ENCODE data around the gene SHMT2. TPM values are rescaled to one million over a fixed set of nuclear protein-coding genes. Genes with fewer than 3 reads are reported as not detected.
A peak's percentile ranks its signal among the peaks of the same experiment; 100 is the strongest.

SHMT2 gene
- total RNA-seq, 1 donor from 2014 or later: 126 TPM

DNA sequence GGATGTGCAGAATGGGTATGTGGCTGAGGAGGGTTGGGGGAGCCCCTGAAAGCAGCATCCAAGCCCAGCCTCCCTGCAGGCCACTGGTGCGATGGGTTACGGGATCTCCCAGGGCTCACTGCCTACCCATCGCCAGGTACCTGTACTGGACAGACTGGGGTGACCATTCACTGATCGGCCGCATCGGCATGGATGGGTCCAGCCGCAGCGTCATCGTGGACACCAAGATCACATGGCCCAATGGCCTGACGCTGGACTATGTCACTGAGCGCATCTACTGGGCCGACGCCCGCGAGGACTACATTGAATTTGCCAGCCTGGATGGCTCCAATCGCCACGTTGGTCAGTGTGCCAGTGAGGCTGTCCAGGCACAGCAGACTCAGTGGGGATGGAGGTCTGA lies 31.2 kb upstream of the SHMT2 start:
- no peak for ATAC-seq

DNA sequence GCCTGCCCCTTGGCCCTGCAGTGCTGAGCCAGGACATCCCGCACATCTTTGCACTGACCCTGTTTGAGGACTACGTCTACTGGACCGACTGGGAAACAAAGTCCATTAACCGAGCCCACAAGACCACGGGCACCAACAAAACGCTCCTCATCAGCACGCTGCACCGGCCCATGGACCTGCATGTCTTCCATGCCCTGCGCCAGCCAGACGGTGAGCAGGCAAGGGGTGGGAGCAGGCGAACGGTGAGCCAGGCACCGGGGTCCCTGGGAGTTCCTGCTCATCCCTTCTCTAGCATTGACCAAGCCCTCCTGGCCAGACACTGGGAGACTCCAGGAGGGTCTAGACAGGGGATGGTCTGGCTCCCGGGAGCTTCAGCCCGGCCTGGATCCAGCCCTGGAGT lies 30.3 kb upstream of the SHMT2 start:
- ATAC-seq: no peak

DNA sequence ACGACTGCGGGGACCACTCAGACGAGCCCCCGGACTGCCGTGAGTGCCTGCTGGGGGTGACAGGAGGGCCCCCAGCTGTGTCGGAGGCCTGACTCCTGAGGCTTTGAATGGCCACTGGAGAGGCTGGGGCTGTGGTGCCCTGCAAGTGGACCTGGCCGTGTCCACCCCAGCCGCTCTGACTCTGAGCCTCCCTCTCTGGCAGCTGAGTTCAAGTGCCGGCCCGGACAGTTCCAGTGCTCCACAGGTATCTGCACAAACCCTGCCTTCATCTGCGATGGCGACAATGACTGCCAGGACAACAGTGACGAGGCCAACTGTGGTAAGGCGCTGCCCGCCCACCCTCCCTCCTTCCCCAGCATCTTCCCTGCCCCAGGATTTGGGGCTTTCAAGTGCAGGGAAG lies 29.0 kb upstream of the SHMT2 start:
- no peak for ATAC-seq

DNA sequence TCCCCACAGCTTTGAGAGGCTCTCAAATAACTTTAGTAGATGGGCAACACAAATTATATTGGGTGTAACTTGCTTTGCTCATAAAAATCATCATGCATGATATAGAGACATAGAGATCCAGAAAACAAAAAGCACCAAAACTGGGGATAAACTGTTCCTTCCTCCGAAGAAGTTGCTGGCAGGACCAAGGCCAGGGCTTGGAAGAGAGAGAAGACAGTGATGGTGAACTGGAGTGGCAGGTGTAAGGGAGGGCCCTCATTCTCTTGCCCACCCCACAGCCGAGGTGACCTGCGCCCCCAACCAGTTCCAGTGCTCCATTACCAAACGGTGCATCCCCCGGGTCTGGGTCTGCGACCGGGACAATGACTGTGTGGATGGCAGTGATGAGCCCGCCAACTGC lies 28.3 kb upstream of the SHMT2 start:
- ATAC-seq: no peak

DNA sequence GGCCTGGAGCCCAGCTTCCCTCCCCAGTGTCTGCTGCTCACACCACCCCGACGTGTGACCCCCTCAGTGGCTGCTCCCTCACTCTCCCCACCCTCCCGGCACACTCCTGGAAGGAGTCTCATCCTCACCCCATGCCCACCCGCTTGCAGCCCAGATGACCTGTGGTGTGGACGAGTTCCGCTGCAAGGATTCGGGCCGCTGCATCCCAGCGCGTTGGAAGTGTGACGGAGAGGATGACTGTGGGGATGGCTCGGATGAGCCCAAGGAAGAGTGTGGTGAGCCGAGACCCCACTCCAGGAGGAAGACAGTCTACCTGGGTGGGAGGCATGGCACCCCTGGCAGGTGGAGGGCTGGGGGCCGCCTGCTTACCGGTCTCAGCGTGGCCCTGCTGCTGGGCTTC lies 27.9 kb upstream of the SHMT2 start:
- ATAC-seq: no peak

DNA sequence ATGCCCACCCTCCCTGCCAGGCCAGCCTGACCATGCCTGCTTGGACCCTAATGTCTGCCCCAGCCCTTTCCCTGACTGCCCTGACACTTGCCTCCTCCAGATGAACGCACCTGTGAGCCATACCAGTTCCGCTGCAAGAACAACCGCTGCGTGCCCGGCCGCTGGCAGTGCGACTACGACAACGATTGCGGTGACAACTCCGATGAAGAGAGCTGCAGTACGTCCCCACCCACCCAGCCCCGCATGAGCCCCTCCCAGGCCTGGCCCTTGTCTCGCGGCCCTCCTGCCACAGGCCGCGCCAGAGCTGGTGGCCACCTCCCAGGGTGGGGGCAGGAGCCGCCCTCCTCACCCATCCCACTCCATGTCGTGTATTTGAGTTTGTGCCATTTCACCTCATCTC lies 27.2 kb upstream of the SHMT2 start:
- ATAC-seq: no peak

DNA sequence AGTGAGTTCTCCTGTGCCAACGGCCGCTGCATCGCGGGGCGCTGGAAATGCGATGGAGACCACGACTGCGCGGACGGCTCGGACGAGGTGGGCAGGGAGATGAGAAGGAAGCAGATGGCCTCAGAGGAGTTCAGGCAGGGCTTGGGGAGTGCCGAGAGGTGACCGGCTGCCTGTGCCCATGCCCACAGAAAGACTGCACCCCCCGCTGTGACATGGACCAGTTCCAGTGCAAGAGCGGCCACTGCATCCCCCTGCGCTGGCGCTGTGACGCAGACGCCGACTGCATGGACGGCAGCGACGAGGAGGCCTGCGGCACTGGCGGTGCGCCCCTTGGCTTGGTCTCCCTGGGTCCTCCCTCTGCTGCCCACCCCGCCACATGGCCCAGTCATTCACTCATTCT lies 26.3 kb upstream of the SHMT2 start:
- no peak for ATAC-seq

DNA sequence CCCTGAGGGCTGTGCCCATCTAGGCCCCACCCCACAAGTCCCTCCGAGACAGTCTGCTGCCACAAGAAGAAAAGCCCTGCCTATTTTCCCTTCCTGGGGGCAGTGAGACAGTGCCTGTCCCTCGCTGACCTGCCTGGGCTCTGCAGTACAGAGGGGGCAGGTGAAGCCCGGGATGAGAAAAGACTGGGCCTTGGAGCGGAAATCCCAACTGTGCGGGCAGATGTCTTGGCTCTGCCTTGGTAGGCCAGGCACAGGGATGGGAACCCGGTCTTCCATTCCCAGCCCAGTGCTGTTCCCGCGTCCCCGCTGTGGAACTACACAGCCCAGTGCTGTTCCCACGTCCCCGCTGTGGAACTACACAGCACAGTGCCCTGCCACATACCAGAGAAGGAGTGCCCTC lies 25.7 kb upstream of the SHMT2 start:
- ATAC-seq: no peak

DNA sequence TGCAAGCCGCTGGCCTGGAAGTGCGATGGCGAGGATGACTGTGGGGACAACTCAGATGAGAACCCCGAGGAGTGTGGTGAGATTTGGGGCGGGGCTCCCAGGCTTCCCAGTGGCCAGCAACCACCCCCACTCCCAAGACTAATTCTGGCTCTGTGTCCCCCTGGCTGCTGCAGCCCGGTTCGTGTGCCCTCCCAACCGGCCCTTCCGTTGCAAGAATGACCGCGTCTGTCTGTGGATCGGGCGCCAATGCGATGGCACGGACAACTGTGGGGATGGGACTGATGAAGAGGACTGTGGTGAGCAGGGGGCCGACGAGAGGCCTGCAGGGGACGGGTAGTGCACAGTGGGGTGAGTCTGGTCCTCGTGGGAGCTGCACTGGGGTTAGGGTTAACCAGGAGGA lies 25.1 kb upstream of the SHMT2 start:
- ATAC-seq: no peak

DNA sequence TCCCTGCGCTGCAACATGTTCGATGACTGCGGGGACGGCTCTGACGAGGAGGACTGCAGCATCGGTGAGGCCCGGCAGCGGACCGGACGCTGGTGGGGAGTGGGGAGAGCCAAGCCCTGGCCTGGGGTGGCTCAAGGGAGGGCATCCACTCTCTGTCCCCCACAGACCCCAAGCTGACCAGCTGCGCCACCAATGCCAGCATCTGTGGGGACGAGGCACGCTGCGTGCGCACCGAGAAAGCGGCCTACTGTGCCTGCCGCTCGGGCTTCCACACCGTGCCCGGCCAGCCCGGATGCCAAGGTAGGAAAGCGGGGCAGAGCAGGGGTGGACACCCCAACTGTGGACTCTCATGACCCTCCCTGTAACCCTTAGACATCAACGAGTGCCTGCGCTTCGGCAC lies 24.3 kb upstream of the SHMT2 start:
- ATAC-seq: no peak

DNA sequence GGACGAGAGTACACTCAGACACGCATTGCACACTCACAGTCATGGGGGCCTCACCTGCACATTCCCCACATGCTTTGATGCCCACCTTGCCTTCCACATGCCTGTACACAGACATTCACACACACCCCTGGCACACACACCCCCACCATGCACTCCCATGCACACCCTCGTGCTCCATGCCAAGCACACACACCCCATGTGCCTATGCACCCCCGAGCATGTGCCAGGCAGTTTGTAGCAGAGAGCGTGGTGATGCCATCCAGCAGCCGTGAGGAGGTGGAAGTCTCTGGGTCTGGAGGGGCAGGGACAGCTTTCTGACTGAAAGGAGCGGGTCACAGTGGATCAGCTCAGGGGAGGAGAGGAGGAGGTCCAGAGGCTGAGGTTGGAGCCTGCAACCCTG lies 23.6 kb upstream of the SHMT2 start:
- no peak for ATAC-seq

DNA sequence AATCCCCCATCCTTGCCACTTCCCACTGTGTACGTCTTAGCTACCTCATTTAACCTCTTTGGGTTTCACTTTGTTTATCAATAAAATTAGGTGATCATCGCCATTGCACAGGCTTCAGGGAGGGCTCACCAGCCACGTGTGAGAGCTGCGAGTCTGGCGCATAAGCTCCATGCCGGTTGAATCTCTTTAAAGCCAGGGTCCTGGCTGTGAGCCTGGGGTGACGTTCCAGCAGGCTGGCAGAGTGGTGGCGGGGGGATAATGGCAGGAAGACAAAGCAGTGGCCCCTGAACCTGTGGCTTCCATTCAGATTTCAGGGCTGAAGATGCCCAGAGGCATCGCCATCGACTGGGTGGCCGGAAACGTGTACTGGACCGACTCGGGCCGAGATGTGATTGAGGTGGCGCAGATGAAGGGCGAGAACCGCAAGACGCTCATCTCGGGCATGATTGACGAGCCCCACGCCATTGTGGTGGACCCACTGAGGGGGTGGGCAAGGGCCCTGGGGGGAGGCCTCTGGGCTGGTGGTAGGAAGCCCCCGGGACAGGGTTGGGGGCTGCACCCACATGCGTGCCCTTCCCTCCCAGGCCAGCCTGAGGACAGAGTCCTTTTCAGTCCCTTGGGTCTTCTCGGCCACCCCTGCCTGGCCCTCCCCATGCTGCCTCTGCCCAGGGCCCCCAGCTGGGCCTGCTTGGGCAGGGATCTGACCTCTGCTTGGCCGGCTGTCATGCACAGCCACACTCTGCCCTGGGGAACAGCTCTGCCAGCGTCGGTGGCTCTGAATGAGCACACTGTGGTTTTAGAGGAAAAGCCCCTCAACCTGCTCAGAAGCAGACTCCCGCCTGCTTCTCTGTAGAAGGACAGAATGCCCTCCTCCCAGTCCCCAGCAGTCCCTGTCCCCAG lies 21.5 kb upstream of the SHMT2 start:
- no peak for ATAC-seq

DNA sequence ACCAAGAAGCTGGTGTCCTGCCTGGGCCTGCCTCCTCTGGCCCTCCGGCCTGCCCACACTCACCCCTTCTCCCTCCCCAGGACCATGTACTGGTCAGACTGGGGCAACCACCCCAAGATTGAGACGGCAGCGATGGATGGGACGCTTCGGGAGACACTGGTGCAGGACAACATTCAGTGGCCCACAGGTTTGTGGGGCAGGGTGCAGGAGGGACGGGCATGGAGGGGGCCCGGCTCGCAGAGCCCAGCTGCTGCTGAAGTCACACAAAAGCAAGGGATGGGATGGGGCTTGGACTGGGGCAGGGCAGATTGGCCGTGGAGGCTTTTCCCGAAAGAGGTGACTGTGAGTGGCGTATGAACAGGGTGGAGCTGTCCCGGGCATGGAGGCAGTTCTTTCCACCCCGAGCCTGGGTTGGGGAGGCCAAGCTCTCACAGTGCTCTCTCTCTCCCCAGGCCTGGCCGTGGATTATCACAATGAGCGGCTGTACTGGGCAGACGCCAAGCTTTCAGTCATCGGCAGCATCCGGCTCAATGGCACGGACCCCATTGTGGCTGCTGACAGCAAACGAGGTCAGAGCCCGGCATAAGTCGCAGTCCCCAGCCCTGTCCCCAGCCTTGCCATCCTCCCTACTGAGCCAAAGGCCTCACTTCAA lies 20.8 kb upstream of the SHMT2 start:
- no peak for ATAC-seq

DNA sequence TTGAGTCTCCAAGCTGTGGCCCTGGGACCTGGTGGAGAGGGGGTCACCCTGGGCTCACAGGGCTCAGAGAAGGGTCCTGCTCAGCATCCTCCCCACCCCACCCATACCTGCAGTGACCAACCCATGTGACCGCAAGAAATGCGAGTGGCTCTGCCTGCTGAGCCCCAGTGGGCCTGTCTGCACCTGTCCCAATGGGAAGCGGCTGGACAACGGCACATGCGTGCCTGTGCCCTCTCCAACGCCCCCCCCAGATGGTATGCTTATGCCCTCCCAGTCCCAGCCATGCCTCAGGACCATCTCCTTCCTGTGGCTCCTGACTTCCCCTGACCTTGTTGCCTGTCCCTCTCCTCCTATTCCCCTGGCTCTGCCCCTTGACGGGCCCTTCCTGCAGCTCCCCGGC lies 19.6 kb upstream of the SHMT2 start:
- ATAC-seq: no peak

DNA sequence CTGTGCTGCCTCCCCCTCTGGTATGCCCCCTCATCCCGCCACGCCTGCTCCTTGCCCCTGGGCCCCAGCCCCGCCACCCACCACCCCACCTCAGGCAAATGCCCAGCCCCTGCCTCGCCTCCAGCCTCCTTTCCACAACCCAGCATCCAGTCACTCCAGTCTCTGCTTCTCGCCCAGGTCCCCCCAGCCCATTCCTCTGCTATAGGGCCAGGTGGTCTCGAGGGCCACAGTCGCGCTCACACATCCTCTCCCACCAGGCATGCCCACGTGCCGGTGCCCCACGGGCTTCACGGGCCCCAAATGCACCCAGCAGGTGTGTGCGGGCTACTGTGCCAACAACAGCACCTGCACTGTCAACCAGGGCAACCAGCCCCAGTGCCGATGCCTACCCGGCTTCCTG lies 19.1 kb upstream of the SHMT2 start:
- no peak for ATAC-seq

DNA sequence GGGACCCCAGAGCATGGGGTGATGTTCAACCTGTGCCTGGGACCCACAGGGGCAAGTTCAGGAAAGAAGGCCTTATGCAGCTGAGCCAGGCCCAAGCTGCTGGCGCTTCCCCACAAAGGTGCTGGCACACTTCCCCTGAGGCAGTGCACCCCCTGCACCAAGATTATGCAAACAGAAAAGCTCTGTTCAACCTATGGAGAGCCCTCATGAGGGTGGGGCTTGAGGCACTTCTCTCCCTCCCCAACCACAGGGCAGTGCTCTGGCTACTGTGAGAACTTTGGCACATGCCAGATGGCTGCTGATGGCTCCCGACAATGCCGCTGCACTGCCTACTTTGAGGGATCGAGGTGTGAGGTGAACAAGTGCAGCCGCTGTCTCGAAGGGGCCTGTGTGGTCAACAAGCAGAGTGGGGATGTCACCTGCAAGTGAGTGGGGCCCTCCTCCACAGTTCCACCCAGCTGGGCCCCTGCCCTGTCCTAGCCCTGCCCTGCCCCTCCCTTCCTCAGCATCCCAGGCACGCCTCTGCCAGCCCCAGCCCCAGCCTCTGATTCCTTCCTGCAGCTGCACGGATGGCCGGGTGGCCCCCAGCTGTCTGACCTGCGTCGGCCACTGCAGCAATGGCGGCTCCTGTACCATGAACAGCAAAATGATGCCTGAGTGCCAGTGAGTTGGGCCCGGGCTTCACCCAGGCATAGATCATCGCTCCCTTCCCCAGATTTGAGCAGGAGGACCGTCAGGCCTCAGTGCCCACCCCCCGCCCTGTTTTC lies 18.4 kb upstream of the SHMT2 start:
- no peak for ATAC-seq

DNA sequence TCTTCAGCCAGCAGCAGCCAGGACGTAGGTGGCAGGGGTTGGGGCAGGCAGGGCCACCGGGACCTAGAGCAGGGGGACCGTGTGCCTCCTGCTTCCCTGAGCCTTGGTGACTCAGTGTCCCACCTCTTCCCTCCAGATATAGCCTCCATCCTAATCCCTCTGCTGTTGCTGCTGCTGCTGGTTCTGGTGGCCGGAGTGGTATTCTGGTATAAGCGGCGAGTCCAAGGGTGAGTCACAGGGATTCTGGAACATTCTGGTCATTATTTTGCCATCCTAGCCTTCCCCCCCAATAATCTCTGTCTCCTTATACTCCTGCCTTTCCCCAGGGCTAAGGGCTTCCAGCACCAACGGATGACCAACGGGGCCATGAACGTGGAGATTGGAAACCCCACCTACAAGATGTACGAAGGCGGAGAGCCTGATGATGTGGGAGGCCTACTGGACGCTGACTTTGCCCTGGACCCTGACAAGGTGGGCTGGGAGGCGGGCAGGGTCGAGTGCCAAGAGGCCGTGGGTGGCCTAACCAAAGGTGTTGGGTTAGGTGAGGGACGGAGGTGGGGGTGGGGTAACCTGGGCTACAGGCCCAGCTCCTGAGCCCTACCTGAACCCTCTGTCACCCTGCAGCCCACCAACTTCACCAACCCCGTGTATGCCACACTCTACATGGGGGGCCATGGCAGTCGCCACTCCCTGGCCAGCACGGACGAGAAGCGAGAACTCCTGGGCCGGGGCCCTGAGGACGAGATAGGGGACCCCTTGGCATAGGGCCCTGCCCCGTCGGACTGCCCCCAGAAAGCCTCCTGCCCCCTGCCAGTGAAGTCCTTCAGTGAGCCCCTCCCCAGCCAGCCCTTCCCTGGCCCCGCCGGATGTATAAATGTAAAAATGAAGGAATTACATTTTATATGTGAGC lies 17.5 kb upstream of the SHMT2 start:
- ATAC-seq: no peak

DNA sequence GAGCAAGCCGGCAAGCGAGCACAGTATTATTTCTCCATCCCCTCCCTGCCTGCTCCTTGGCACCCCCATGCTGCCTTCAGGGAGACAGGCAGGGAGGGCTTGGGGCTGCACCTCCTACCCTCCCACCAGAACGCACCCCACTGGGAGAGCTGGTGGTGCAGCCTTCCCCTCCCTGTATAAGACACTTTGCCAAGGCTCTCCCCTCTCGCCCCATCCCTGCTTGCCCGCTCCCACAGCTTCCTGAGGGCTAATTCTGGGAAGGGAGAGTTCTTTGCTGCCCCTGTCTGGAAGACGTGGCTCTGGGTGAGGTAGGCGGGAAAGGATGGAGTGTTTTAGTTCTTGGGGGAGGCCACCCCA lies 16.8 kb upstream of the SHMT2 start:
- ATAC-seq: no peak

DNA sequence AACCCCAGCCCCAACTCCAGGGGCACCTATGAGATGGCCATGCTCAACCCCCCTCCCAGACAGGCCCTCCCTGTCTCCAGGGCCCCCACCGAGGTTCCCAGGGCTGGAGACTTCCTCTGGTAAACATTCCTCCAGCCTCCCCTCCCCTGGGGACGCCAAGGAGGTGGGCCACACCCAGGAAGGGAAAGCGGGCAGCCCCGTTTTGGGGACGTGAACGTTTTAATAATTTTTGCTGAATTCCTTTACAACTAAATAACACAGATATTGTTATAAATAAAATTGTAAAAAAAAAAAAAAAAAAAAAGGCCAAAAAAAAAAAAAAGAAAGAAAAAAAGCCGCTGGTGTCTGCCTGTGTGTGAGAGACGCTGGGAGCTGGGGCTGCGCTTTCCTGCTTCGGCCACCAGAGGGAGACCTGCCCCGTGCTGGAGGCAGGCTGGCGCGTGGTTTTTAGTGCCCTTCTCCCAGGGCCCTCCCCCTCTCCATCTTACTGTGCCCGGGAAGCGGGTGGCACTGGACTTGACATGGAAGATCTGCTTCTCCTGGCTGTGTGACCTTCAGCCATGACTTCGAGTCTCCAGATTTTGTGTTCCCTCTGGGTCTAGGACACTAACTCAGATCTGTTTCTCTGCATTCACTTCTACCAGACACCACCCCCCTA lies 16.3 kb upstream of the SHMT2 start:
- ATAC-seq: peak; percentile 73

DNA sequence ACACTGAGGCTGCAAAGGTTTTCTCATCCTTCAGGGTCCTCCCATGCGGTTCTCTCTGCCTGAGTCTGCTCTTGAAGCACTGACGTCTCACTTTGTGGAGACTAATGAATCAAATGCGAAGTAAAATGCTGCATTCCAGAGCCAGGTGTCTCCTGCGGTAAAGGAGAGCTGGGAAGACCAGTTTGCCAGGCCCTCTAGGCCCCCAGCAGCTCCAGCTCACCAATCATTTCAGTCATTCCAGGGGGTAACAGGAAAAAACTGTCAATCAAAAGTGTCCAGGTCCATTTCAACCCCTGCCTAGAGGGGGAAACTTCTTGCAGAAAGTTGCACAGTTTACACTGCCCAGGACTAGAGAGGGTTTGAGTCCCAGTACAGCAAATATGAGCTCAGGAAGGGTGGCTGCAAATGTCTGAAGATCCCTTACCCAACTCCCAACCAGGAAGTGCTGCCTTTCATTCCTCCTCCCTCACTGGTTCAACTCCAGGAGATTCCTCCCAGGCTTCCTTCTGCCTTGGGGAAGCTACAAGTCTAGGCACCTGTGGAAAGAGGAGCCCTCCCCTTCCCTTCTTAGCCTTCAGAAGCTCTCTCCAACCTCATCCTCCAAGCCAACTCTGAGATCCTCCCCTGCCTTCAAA lies 15.6 kb upstream of the SHMT2 start:
- no peak for ATAC-seq

DNA sequence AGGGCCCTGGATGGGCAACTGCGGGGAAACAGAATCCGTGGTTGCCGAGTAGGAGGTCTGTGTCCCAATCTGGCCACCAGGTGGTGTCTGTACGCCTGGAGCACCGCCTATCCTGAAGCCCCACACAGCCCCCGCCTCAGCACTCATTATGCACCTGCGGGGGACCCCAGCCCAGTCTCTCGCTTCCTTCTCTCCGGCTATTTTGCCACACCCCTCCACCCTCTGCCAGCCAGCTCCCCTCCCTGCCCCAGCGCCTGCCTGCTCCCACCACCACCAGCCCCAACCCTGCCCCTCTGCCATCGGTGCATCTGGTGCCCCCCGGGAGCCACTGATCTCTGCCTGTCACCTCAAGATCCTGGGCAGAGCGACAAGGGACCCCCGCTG lies 15.1 kb upstream of the SHMT2 start:
- peak; percentile 25 for ATAC-seq

DNA sequence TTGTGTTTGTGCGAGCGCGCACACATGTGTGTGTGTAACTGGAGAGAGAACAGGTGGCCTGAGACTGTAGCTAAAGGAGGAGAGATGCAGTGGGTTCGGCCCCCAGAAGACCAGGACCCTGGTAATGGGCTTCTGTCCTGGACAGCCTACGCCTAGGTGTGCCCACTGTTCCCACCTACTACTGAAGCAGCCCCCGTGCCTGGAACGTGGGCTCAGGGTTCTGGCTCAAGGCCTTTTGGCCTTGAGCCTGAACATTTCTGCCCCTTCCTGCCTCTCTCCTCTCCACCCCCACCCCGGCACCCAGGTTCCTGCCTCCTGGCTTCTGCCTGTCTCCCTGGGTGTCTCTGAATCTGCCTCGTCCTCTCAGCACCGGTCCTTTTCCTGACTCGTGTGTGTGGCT lies 14.4 kb upstream of the SHMT2 start:
- ATAC-seq: no peak

Measured in esophagus mucosa (tissue), 1 donor.